Astrocyte of the spinal cord (primary cell): ENCODE data around the gene CFH.

Experiments
- DNase-seq: peaks from one replicate; pipeline ENCODE4 v3.0.0; 2011; ENCODE audit warnings: low read depth, low spot score
- H3K4me3 ChIP-seq: 2 replicates; pipeline ENCODE4 v1.5.1; 2011; ENCODE audit warnings: low read depth, mild to moderate bottlenecking, low read length, moderate library complexity
- CTCF ChIP-seq: IDR thresholded peaks from 2 replicates; pipeline ENCODE4 v1.5.1; 2012; ENCODE audit warnings: low read depth, mild to moderate bottlenecking, low read length, inconsistent platforms
- in situ Hi-C: cut with HindIII; loops from 2 replicates; pipeline ENCODE4 v1.10.0; 2017; ENCODE audit warnings: low sequenced_read_pairs

CFH gene

GRCh38 chr1:196660272-196660671 is 8.4 kb downstream of the CFH start:
- in situ Hi-C loops: no loop called here
- no peak for TF ChIP-seq CTCF
- DNase-seq: no peak
- no peak overlapping the region for H3K4me3 ChIP-seq

DNA sequence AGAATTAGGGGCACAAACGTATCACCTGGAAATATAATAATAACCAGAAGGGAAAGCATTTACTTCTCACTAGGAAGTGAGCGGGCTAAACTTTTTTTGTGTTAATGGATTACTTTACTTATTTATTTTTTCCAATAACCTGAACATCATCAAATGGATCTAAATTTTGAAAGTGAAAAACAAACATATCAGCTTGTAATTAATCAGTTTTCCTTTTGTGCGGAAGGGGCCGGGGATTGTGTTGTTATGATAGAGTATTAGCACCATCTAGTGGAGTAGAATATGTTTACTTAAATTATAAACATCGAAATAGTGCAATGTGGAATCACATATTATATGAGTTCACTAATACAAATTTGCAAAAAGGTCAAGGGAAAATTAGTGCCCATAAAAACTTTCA is 9.0 kb downstream of the CFH start:
- DNase-seq: peak; percentile 62
- no peak overlapping the region for H3K4me3 ChIP-seq
- in situ Hi-C loops: no loop called here
- TF ChIP-seq CTCF: peak; percentile 15

GRCh38 chr1:196661345-196661744 is 9.5 kb downstream of the CFH start:
- DNase-seq: no peak
- no peak for TF ChIP-seq CTCF
- no peak overlapping the region for H3K4me3 ChIP-seq
- in situ Hi-C loops: no loop called here

- no peak for TF ChIP-seq CTCF
- no peak for DNase-seq
- in situ Hi-C loops: no loop called here
- H3K4me3 ChIP-seq: no peak overlapping the region
Observed at GRCh38 chr1:196667131-196667530, 15.3 kb downstream of the CFH start.

- TF ChIP-seq CTCF: no peak
- in situ Hi-C loops: no loop called here
- no peak overlapping the region for H3K4me3 ChIP-seq
- no peak for DNase-seq
Observed at GRCh38 chr1:196669051-196669450, 17.2 kb downstream of the CFH start.

DNA sequence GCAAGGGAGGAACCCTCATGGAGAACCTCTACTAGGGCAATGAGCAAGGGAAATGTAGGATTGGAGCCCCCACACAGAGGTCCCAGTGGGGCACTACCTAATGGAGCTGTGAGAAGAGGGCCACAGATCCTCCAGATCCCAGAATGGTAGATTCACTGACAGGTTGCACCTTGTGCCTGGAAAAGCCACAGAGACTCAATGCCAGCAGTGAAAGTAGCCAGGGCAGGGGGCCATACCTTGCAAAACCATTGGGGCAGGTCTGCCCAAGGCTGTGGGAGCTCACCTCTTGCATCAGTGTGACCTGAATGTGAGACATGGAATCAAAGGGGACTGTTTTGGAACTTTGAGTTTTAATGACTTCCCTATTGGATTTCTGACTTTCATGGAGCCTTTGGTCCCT is 17.9 kb downstream of the CFH start:
- H3K4me3 ChIP-seq: no peak overlapping the region
- no peak for DNase-seq
- TF ChIP-seq CTCF: no peak
- in situ Hi-C loops: no loop called here

GRCh38 chr1:196674908-196675307 is 23.1 kb downstream of the CFH start:
- no peak for DNase-seq
- no peak overlapping the region for H3K4me3 ChIP-seq
- no peak for TF ChIP-seq CTCF
- in situ Hi-C loops: no loop called here
